T-helper 1 cell (primary cell): Measurements from ENCODE around the gene DDX55.
"Not testable (repeated sequence)": the region's sequence is repeated elsewhere in the genome, so short reads cannot be mapped to it uniquely, and the experiment has no call there.

ENCODE experiments used
- DNase-seq, 5 donors: peaks; one replicate each; pipeline ENCODE4 v3.0.0-alpha.2; 2012 to 2020
- total RNA-seq, 4 donors: gene quantifications; one replicate each; lab custom pipeline; 2026; lab: John Stamatoyannopoulos, UW

The DDX55 gene
- 32.6 to 57.8 (median 52.3) reads per million in 4 donors for total RNA-seq

- DNase-seq, result peak; percentile 76 to 90 (median 83)
Measured at GRCh38 chr12:123601602-123602489, at the start of gene DDX55. Gene DDX55 (plus strand): TSS chr12:123602099. CDS start chr12:123602149, 50 bp downstream.

- not testable (repeated sequence) for DNase-seq
Measured at GRCh38 chr12:123554136-123554535, 47.8 kb upstream of the DDX55 start.

GRCh38 chr12:123554843-123555242, 47.1 kb upstream of the DDX55 start:
- not testable (repeated sequence) for DNase-seq

- not testable (repeated sequence) for DNase-seq
Measured at GRCh38 chr12:123558487-123558886, 43.4 kb upstream of the DDX55 start.

- no peak for DNase-seq
Measured at GRCh38 chr12:123559468-123559867, 42.4 kb upstream of the DDX55 start.

- DNase-seq, result no peak
Measured at GRCh38 chr12:123571343-123571813, 30.5 kb upstream of the DDX55 start.

- no peak for DNase-seq
Measured at GRCh38 chr12:123572391-123572790, 29.5 kb upstream of the DDX55 start.

- no peak for DNase-seq
Measured at GRCh38 chr12:123573870-123574269, 28.0 kb upstream of the DDX55 start.

GRCh38 chr12:123576611-123577010, 25.3 kb upstream of the DDX55 start:
- DNase-seq, result no peak

- DNase-seq, result no peak
Measured at GRCh38 chr12:123578243-123578642, 23.7 kb upstream of the DDX55 start.

GRCh38 chr12:123578829-123579228, 23.1 kb upstream of the DDX55 start:
- DNase-seq, result not testable (repeated sequence)

- no peak for DNase-seq
Measured at GRCh38 chr12:123580772-123581171, 21.1 kb upstream of the DDX55 start.

GRCh38 chr12:123591702-123592481, 10.0 kb upstream of the DDX55 start:
- DNase-seq, result no peak

GRCh38 chr12:123595729-123596128, 6.2 kb upstream of the DDX55 start:
- no peak for DNase-seq

- DNase-seq, result no peak
Measured at GRCh38 chr12:123597100-123597499, 4.8 kb upstream of the DDX55 start.

GRCh38 chr12:123598522-123598921, 3.4 kb upstream of the DDX55 start:
- no peak for DNase-seq

- no peak for DNase-seq
Measured at GRCh38 chr12:123599310-123599709, 2.6 kb upstream of the DDX55 start.

GRCh38 chr12:123599721-123600120, 2.2 kb upstream of the DDX55 start:
- no peak for DNase-seq

GRCh38 chr12:123602651-123603195, 824 bp downstream of the DDX55 start:
- DNase-seq, result peak in 1 of 5 donors; percentile 14

- DNase-seq, result not testable (repeated sequence)
Measured at GRCh38 chr12:123603495-123603894, 1.6 kb downstream of the DDX55 start.

GRCh38 chr12:123607756-123608155, 5.9 kb downstream of the DDX55 start:
- DNase-seq, result no peak

GRCh38 chr12:123608182-123608581, 6.3 kb downstream of the DDX55 start:
- DNase-seq, result no peak

- no peak for DNase-seq
Measured at GRCh38 chr12:123614110-123614509, 12.2 kb downstream of the DDX55 start.
